ENCODE results near the gene TAF11. TPM values are rescaled to one million over a fixed set of nuclear protein-coding genes. Genes with fewer than 3 reads are reported as not detected.

TAF11 gene
- total and polyA plus RNA-seq, 2 of the 8 experiments (the other 6 are each of a cell fraction or from before 2014, with no cell fraction given): 38.2 to 48.6 TPM

DNA sequence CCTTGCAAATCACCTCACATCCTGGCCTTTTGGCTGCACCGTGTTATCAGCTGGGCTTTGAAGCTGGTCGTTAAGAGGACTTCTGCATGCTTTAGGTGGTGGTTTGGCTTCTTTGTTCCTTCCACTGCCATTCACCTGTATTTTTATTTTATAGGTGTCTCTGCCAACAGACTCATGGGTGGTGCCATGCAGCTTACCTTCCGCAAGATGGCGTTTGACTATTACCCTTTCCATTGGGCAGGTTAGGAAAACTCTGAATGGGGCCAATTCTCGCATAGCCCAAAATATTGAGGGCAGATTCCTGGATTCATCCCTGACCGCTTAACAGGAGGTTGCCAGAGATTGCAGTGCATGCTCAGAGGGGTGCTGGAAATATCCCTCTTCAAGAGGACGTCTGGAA, 32.4 kb downstream of the TAF11 start:
- Histone ChIP-seq H3K4me3 (ENCODE audit: extremely low read depth in 1 of 4, insufficient read depth in 2 of 4, low read depth in 3 of 4, low read length in 4 of 4) (no peak overlapping the region), H3K9me3 (ENCODE audit: insufficient read depth in 2 of 2, low read depth in 1 of 2, low read length in 1 of 2) (no peaks in the 10 kb centered on the region), H3K27me3 (replicated peaks in 1 of 4; ENCODE audit: control insufficient read depth in 3 of 4, extremely low read depth in 1 of 4, insufficient read depth in 3 of 4, low read length in 3 of 4) (no peaks in the 10 kb centered on the region), H3K27ac (ENCODE audit: low read depth, low read length) (no peak overlapping the region), H2AK5ac (ENCODE audit: low read depth, low read length) (no peak overlapping the region), H2BK15ac (ENCODE audit: low read length) (no peak overlapping the region), H3K14ac (ENCODE audit: insufficient read length) (no peak overlapping the region), H3K23ac (ENCODE audit: insufficient read length) (no peak overlapping the region), H4K8ac (ENCODE audit: extremely low read depth, insufficient read depth, low read length) (no peak overlapping the region), H3K4me1 (replicated peaks in 1 of 4; ENCODE audit: control insufficient read depth in 3 of 4, insufficient read depth in 4 of 4, low read length in 3 of 4) (peaks cover 3 to 6% (median 5%) of the 10 kb centered on the region in 4 experiments; a peak in 4 of 7 replicates), H3K79me2 (ENCODE audit: control insufficient read depth in 1 of 2, insufficient read depth in 2 of 2, low read length in 2 of 2) (no peaks in the 10 kb centered on the region), H4K20me1 (replicated peaks in 1 of 2; ENCODE audit: control insufficient read depth in 1 of 2, insufficient read depth in 2 of 2, low read length in 2 of 2) (peaks cover 2 to 3% of the 10 kb centered on the region in 2 experiments), H2BK5ac (ENCODE audit: low read depth, low read length) (no peak overlapping the region), H3K79me1 (ENCODE audit: low read depth, low read length) (no peaks in the 10 kb centered on the region), H4K5ac (ENCODE audit: insufficient read length, low read depth, low read length) (no peak overlapping the region), H2BK20ac (ENCODE audit: low read length) (no peak overlapping the region), H3K9ac (replicated peaks in 1 of 4; ENCODE audit: extremely low read depth in 1 of 4, low read depth in 3 of 4, low read length in 3 of 4) (no peak overlapping the region), H3K18ac (ENCODE audit: extremely low read depth, low read length) (no peak overlapping the region), H2BK12ac (ENCODE audit: low read depth, low read length) (no peak overlapping the region), H3K4me2 (ENCODE audit: insufficient read depth in 1 of 2, low read depth in 2 of 2, low read length in 2 of 2) (no peak overlapping the region), H2AFZ (ENCODE audit: low read length) (no peak overlapping the region), H3K36me3 (ENCODE audit: control insufficient read depth in 2 of 4, insufficient read depth in 4 of 4, low read length in 3 of 4) (peaks cover 8 to 46% (median 28%) of the 10 kb centered on the region in 4 experiments), H4K91ac (replicated peaks; ENCODE audit: insufficient read length, low read length) (no peak overlapping the region), H3K23me2 (ENCODE audit: low read depth, low read length) (no peaks in the 10 kb centered on the region), H3K56ac (replicated peaks; ENCODE audit: insufficient read length, low read depth, low read length) (no peak overlapping the region), H2BK120ac (replicated peaks; ENCODE audit: low read depth, low read length) (no peak overlapping the region), H3K4ac (replicated peaks; ENCODE audit: insufficient read length, low read depth, low read length) (no peak overlapping the region)
- DNase-seq (ENCODE audit: low read depth in 1 of 2, low spot score in 2 of 2) (no peak), FAIRE-seq (no peak)
- TF ChIP-seq SIX5 (IDR thresholded peaks at IDR 0.05; ENCODE audit: low read depth, low read length): no peak
- TF ChIP-seq, protein P1, sequence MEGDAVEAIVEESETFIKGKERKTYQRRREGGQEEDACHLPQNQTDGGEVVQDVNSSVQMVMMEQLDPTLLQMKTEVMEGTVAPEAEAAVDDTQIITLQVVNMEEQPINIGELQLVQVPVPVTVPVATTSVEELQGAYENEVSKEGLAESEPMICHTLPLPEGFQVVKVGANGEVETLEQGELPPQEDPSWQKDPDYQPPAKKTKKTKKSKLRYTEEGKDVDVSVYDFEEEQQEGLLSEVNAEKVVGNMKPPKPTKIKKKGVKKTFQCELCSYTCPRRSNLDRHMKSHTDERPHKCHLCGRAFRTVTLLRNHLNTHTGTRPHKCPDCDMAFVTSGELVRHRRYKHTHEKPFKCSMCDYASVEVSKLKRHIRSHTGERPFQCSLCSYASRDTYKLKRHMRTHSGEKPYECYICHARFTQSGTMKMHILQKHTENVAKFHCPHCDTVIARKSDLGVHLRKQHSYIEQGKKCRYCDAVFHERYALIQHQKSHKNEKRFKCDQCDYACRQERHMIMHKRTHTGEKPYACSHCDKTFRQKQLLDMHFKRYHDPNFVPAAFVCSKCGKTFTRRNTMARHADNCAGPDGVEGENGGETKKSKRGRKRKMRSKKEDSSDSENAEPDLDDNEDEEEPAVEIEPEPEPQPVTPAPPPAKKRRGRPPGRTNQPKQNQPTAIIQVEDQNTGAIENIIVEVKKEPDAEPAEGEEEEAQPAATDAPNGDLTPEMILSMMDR (IDR thresholded peaks at IDR 0.05; ENCODE audit: control extremely low read depth in 1 of 3, insufficient read depth in 1 of 3, low read depth in 1 of 3, low read length in 3 of 3): peak; percentile 40 to 68 (median 49)
- peak; percentile 46 to 54 for TF ChIP-seq RAD21 (IDR thresholded peaks at IDR 0.05 in 1 of 2, conservative IDR thresholded peaks at IDR 0.05 in 1 of 2; ENCODE audit: low read depth in 2 of 2, low read length in 2 of 2)
- WGBS, 2 experiments (ENCODE audit: extremely low coverage in 1 of 2, insufficient coverage in 1 of 2, insufficient read length in 1 of 2, insufficient replicate concordance in 2 of 2, low coverage in 1 of 2, low lambda C conversion rate in 2 of 2, missing lambda C conversion rate in 1 of 2): 72% methylated on average over 7 of the region's 7 CpGs; no CpG with 5 or more reads in 1 of the 2 experiments
- POLR2A ChIA-PET (ENCODE audit: partially characterized antibody): interaction anchor here (0.9 to 1.6 kb wide), 2 partner anchors 18 to 20 kb away, joined by 3 read pairs; no protein-coding TSS in a partner anchor
- CTCF ChIA-PET (ENCODE audit: partially characterized antibody): interaction anchor here (0.6 to 1.9 kb wide), 12 partner anchors 8 to 1039 kb away, joined by 3 to 7 read pairs (median 3); no protein-coding TSS in a partner anchor
